ENCODE data around the gene PRPSAP2.

PRPSAP2 gene

GRCh38 chr17:18963126-18964017 lies 105.4 kb downstream of the PRPSAP2 start:
- H3K4me1 ChIP-seq (ENCODE audit: low read length) = peaks cover 21% of the 10 kb centered on the region
- no peak overlapping the region for H3K27ac ChIP-seq (ENCODE audit: low read length)
- H3K9ac ChIP-seq (ENCODE audit: low read length) = no peak overlapping the region
- H2AFZ ChIP-seq (ENCODE audit: low read depth, low read length) = no peak overlapping the region
- H3K4me3 ChIP-seq (ENCODE audit: low read length) = no peak overlapping the region
- no peaks in the 10 kb centered on the region for H3K36me3 ChIP-seq (replicated peaks; ENCODE audit: low read depth, low read length)
- no peaks in the 10 kb centered on the region for H3K79me2 ChIP-seq (ENCODE audit: low read length)
- TF ChIP-seq, protein P1, sequence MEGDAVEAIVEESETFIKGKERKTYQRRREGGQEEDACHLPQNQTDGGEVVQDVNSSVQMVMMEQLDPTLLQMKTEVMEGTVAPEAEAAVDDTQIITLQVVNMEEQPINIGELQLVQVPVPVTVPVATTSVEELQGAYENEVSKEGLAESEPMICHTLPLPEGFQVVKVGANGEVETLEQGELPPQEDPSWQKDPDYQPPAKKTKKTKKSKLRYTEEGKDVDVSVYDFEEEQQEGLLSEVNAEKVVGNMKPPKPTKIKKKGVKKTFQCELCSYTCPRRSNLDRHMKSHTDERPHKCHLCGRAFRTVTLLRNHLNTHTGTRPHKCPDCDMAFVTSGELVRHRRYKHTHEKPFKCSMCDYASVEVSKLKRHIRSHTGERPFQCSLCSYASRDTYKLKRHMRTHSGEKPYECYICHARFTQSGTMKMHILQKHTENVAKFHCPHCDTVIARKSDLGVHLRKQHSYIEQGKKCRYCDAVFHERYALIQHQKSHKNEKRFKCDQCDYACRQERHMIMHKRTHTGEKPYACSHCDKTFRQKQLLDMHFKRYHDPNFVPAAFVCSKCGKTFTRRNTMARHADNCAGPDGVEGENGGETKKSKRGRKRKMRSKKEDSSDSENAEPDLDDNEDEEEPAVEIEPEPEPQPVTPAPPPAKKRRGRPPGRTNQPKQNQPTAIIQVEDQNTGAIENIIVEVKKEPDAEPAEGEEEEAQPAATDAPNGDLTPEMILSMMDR (IDR thresholded peaks at IDR 0.05; ENCODE audit: low read depth, low read length) = no peak
- no peak for TF ChIP-seq EZH2phosphoT487 (IDR thresholded peaks at IDR 0.05; ENCODE audit: low read depth)
- H3K27me3 ChIP-seq (ENCODE audit: low read depth, low read length) = no peaks in the 10 kb centered on the region
- no peaks in the 10 kb centered on the region for H4K20me1 ChIP-seq (ENCODE audit: insufficient read depth, low read length)
- no peak overlapping the region for H3K4me2 ChIP-seq (ENCODE audit: low read length)
- H3K9me3 ChIP-seq (ENCODE audit: insufficient read depth, low read length) = no peaks in the 10 kb centered on the region

GRCh38 chr17:18964018-18964351 lies 106.1 kb downstream of the PRPSAP2 start:
- Histone ChIP-seq H3K27ac (ENCODE audit: low read length) (no peak overlapping the region), H3K9me3 (ENCODE audit: insufficient read depth, low read length) (no peaks in the 10 kb centered on the region), H3K4me3 (ENCODE audit: low read length) (no peak overlapping the region), H4K20me1 (ENCODE audit: insufficient read depth, low read length) (no peaks in the 10 kb centered on the region), H2AFZ (ENCODE audit: low read depth, low read length) (no peak overlapping the region), H3K4me1 (ENCODE audit: low read length) (peaks cover 21% of the 10 kb centered on the region), H3K79me2 (ENCODE audit: low read length) (no peaks in the 10 kb centered on the region), H3K4me2 (ENCODE audit: low read length) (no peak overlapping the region), H3K27me3 (ENCODE audit: low read depth, low read length) (no peaks in the 10 kb centered on the region), H3K9ac (ENCODE audit: low read length) (no peak overlapping the region), H3K36me3 (replicated peaks; ENCODE audit: low read depth, low read length) (no peaks in the 10 kb centered on the region)
- TF ChIP-seq, protein P1 (IDR thresholded peaks at IDR 0.05; ENCODE audit: low read depth, low read length) = no peak
- no peak for TF ChIP-seq EZH2phosphoT487 (IDR thresholded peaks at IDR 0.05; ENCODE audit: low read depth)

GRCh38 chr17:18964550-18964949 lies 106.6 kb downstream of the PRPSAP2 start:
- H4K20me1 ChIP-seq (ENCODE audit: insufficient read depth, low read length) = no peaks in the 10 kb centered on the region
- no peak overlapping the region for H3K27ac ChIP-seq (ENCODE audit: low read length)
- no peak overlapping the region for H2AFZ ChIP-seq (ENCODE audit: low read depth, low read length)
- H3K27me3 ChIP-seq (ENCODE audit: low read depth, low read length) = no peaks in the 10 kb centered on the region
- no peaks in the 10 kb centered on the region for H3K36me3 ChIP-seq (replicated peaks; ENCODE audit: low read depth, low read length)
- no peak overlapping the region for H3K4me3 ChIP-seq (ENCODE audit: low read length)
- H3K9me3 ChIP-seq (ENCODE audit: insufficient read depth, low read length) = no peaks in the 10 kb centered on the region
- no peak overlapping the region for H3K4me2 ChIP-seq (ENCODE audit: low read length)
- H3K9ac ChIP-seq (ENCODE audit: low read length) = no peak overlapping the region
- no peak for TF ChIP-seq EZH2phosphoT487 (IDR thresholded peaks at IDR 0.05; ENCODE audit: low read depth)
- TF ChIP-seq, protein P1 (IDR thresholded peaks at IDR 0.05; ENCODE audit: low read depth, low read length) = no peak
- no peaks in the 10 kb centered on the region for H3K79me2 ChIP-seq (ENCODE audit: low read length)
- H3K4me1 ChIP-seq (ENCODE audit: low read length) = peaks cover 21% of the 10 kb centered on the region

- TF ChIP-seq EZH2phosphoT487 (IDR thresholded peaks at IDR 0.05; ENCODE audit: low read depth) = no peak
- TF ChIP-seq, protein P1 (IDR thresholded peaks at IDR 0.05; ENCODE audit: low read depth, low read length) = no peak
- H3K27me3 ChIP-seq (ENCODE audit: low read depth, low read length) = no peaks in the 10 kb centered on the region
- no peak overlapping the region for H2AFZ ChIP-seq (ENCODE audit: low read depth, low read length)
- H3K4me2 ChIP-seq (ENCODE audit: low read length) = no peak overlapping the region
- H4K20me1 ChIP-seq (ENCODE audit: insufficient read depth, low read length) = no peaks in the 10 kb centered on the region
- no peaks in the 10 kb centered on the region for H3K79me2 ChIP-seq (ENCODE audit: low read length)
- H3K27ac ChIP-seq (ENCODE audit: low read length) = no peak overlapping the region
- no peak overlapping the region for H3K4me3 ChIP-seq (ENCODE audit: low read length)
- H3K36me3 ChIP-seq (replicated peaks; ENCODE audit: low read depth, low read length) = no peaks in the 10 kb centered on the region
- H3K9ac ChIP-seq (ENCODE audit: low read length) = no peak overlapping the region
- no peaks in the 10 kb centered on the region for H3K9me3 ChIP-seq (ENCODE audit: insufficient read depth, low read length)
- H3K4me1 ChIP-seq (ENCODE audit: low read length) = peaks cover 18% of the 10 kb centered on the region
These were observed 107.8 kb downstream of the PRPSAP2 start for GRCh38 chr17:18965530-18966236.

Data from OCI-LY3 (cell line).